ENCODE results near the gene SLC23A1. TPM values are rescaled to one million over a fixed set of nuclear protein-coding genes. Genes with fewer than 3 reads are reported as not detected.
"Not testable (repeated sequence)": the region's sequence is repeated elsewhere in the genome, so short reads cannot be mapped to it uniquely, and the experiment has no call there.

Gene SLC23A1
- total RNA-seq, 2 donors from 2014 or later: 0.95 to 1.6 TPM

GRCh38 chr5:139377226-139377625 lies 5.9 kb downstream of the SLC23A1 start:
- no peaks in the 10 kb centered on the region for H3K27me3 Mint-ChIP-seq
- H3K27ac Mint-ChIP-seq: peak overlapping the region; percentile 59
- H3K36me3 Mint-ChIP-seq (ENCODE audit: low read depth): peaks cover 18% of the 10 kb centered on the region
- peak; percentile 19 for ATAC-seq (replicated peaks)
- no peaks in the 10 kb centered on the region for H3K9me3 Mint-ChIP-seq
- H3K4me1 Mint-ChIP-seq: peaks cover 1% of the 10 kb centered on the region
- H3K4me3 Mint-ChIP-seq: no peak overlapping the region

- no peak for ATAC-seq (replicated peaks)
- Mint-ChIP-seq H3K4me3 (no peak overlapping the region), H3K9me3 (no peaks in the 10 kb centered on the region), H3K4me1 (peaks cover 8% of the 10 kb centered on the region), H3K36me3 (ENCODE audit: low read depth) (peaks cover 26% of the 10 kb centered on the region), H3K27me3 (no peaks in the 10 kb centered on the region), H3K27ac (no peak overlapping the region)
Observed at GRCh38 chr5:139376364-139376763, 6.7 kb downstream of the SLC23A1 start.

- Mint-ChIP-seq H3K27me3 (no peaks in the 10 kb centered on the region), H3K36me3 (ENCODE audit: low read depth) (peaks cover 37% of the 10 kb centered on the region), H3K4me1 (peaks cover 12% of the 10 kb centered on the region), H3K9me3 (no peaks in the 10 kb centered on the region), H3K27ac (no peak overlapping the region), H3K4me3 (no peak overlapping the region)
- peak; percentile 6 for ATAC-seq (replicated peaks)
Observed at GRCh38 chr5:139374909-139375308, 8.2 kb downstream of the SLC23A1 start.

GRCh38 chr5:139371482-139372435 lies 11.3 kb downstream of the SLC23A1 start:
- Mint-ChIP-seq H3K27ac (peak overlapping the region; percentile 69), H3K27me3 (no peaks in the 10 kb centered on the region)
- ATAC-seq (replicated peaks): peak; percentile 73

GRCh38 chr5:139369181-139369580 lies 13.9 kb downstream of the SLC23A1 start:
- H3K4me1 Mint-ChIP-seq: peaks cover 12% of the 10 kb centered on the region
- peaks cover 92% of the 10 kb centered on the region for H3K36me3 Mint-ChIP-seq (ENCODE audit: low read depth)
- no peak for ATAC-seq (replicated peaks)
- H3K9me3 Mint-ChIP-seq: no peaks in the 10 kb centered on the region
- no peak overlapping the region for H3K27ac Mint-ChIP-seq
- H3K4me3 Mint-ChIP-seq: no peak overlapping the region
- H3K27me3 Mint-ChIP-seq: no peaks in the 10 kb centered on the region

More at GRCh38 chr5:139371482-139372435, 11.3 kb downstream of the SLC23A1 start:
- H3K36me3 Mint-ChIP-seq (ENCODE audit: low read depth): peaks cover 66% of the 10 kb centered on the region
- peak overlapping the region; percentile 30 for H3K4me3 Mint-ChIP-seq
- H3K4me1 Mint-ChIP-seq: peaks cover 12% of the 10 kb centered on the region
- no peaks in the 10 kb centered on the region for H3K9me3 Mint-ChIP-seq

GRCh38 chr5:139368613-139369012 lies 14.5 kb downstream of the SLC23A1 start:
- no peaks in the 10 kb centered on the region for H3K27me3 Mint-ChIP-seq
- no peak for ATAC-seq (replicated peaks)
- H3K9me3 Mint-ChIP-seq: no peaks in the 10 kb centered on the region
- no peak overlapping the region for H3K27ac Mint-ChIP-seq
- no peak overlapping the region for H3K4me3 Mint-ChIP-seq
- H3K4me1 Mint-ChIP-seq: peaks cover 12% of the 10 kb centered on the region
- H3K36me3 Mint-ChIP-seq (ENCODE audit: low read depth): peaks cover 92% of the 10 kb centered on the region

GRCh38 chr5:139364466-139364865 lies 18.6 kb downstream of the SLC23A1 start:
- Mint-ChIP-seq H3K4me1 (no peaks in the 10 kb centered on the region), H3K4me3 (no peak overlapping the region), H3K36me3 (ENCODE audit: low read depth) (peaks cover 90% of the 10 kb centered on the region), H3K9me3 (no peaks in the 10 kb centered on the region), H3K27me3 (no peaks in the 10 kb centered on the region), H3K27ac (peak overlapping the region; percentile 63)
- no peak for ATAC-seq (replicated peaks)

GRCh38 chr5:139363937-139364336 lies 19.2 kb downstream of the SLC23A1 start:
- ATAC-seq (replicated peaks): no peak
- H3K4me1 Mint-ChIP-seq: no peaks in the 10 kb centered on the region
- no peak overlapping the region for H3K4me3 Mint-ChIP-seq
- H3K27ac Mint-ChIP-seq: peak overlapping the region; percentile 63
- peaks cover 89% of the 10 kb centered on the region for H3K36me3 Mint-ChIP-seq (ENCODE audit: low read depth)
- no peaks in the 10 kb centered on the region for H3K27me3 Mint-ChIP-seq
- H3K9me3 Mint-ChIP-seq: no peaks in the 10 kb centered on the region

GRCh38 chr5:139361835-139362429 lies 21.2 kb downstream of the SLC23A1 start:
- H3K36me3 Mint-ChIP-seq (ENCODE audit: low read depth): peaks cover 88% of the 10 kb centered on the region
- ATAC-seq (replicated peaks): peak; percentile 26
- no peaks in the 10 kb centered on the region for H3K27me3 Mint-ChIP-seq
- H3K9me3 Mint-ChIP-seq: no peaks in the 10 kb centered on the region
- H3K27ac Mint-ChIP-seq: peak overlapping the region; percentile 33
- H3K4me1 Mint-ChIP-seq: peaks cover 13% of the 10 kb centered on the region
- H3K4me3 Mint-ChIP-seq: no peak overlapping the region

GRCh38 chr5:139360384-139360783 lies 22.7 kb downstream of the SLC23A1 start:
- H3K4me3 Mint-ChIP-seq: no peak overlapping the region
- H3K27me3 Mint-ChIP-seq: no peaks in the 10 kb centered on the region
- peaks cover 13% of the 10 kb centered on the region for H3K4me1 Mint-ChIP-seq
- peaks cover 88% of the 10 kb centered on the region for H3K36me3 Mint-ChIP-seq (ENCODE audit: low read depth)
- no peak overlapping the region for H3K27ac Mint-ChIP-seq
- no peaks in the 10 kb centered on the region for H3K9me3 Mint-ChIP-seq
- no peak for ATAC-seq (replicated peaks)

GRCh38 chr5:139358064-139358463 lies 25.0 kb downstream of the SLC23A1 start:
- Mint-ChIP-seq H3K4me3 (no peak overlapping the region), H3K4me1 (peaks cover 18% of the 10 kb centered on the region), H3K9me3 (no peaks in the 10 kb centered on the region), H3K36me3 (ENCODE audit: low read depth) (peaks cover 84% of the 10 kb centered on the region), H3K27me3 (no peaks in the 10 kb centered on the region), H3K27ac (no peak overlapping the region)
- no peak for ATAC-seq (replicated peaks)

GRCh38 chr5:139355900-139356299 lies 27.2 kb downstream of the SLC23A1 start:
- H3K4me3 Mint-ChIP-seq; ATAC-seq (replicated peaks); H3K27me3 Mint-ChIP-seq; H3K27ac Mint-ChIP-seq; H3K9me3 Mint-ChIP-seq: not testable (repeated sequence)
- Mint-ChIP-seq H3K36me3 (ENCODE audit: low read depth) (peaks cover 85% of the 10 kb centered on the region), H3K4me1 (peaks cover 18% of the 10 kb centered on the region)

GRCh38 chr5:139354186-139354585 lies 28.9 kb downstream of the SLC23A1 start:
- Mint-ChIP-seq H3K4me3 (no peak overlapping the region), H3K27ac (no peak overlapping the region), H3K36me3 (ENCODE audit: low read depth) (peaks cover 81% of the 10 kb centered on the region), H3K4me1 (peaks cover 18% of the 10 kb centered on the region), H3K27me3 (no peaks in the 10 kb centered on the region), H3K9me3 (no peaks in the 10 kb centered on the region)
- no peak for ATAC-seq (replicated peaks)

- H3K27ac Mint-ChIP-seq; H3K27me3 Mint-ChIP-seq; H3K9me3 Mint-ChIP-seq; ATAC-seq (replicated peaks); H3K4me3 Mint-ChIP-seq: not testable (repeated sequence)
- Mint-ChIP-seq H3K4me1 (peaks cover 18% of the 10 kb centered on the region), H3K36me3 (ENCODE audit: low read depth) (peaks cover 81% of the 10 kb centered on the region)
Observed at GRCh38 chr5:139347863-139348262, 35.2 kb downstream of the SLC23A1 start.

- not testable (repeated sequence) for H3K9me3 Mint-ChIP-seq; H3K27me3 Mint-ChIP-seq; ATAC-seq (replicated peaks); H3K27ac Mint-ChIP-seq
- Mint-ChIP-seq H3K4me3 (peak overlapping the region; percentile 100), H3K4me1 (peaks cover 28% of the 10 kb centered on the region), H3K36me3 (ENCODE audit: low read depth) (peaks cover 82% of the 10 kb centered on the region)
Observed at GRCh38 chr5:139345442-139345841, 37.7 kb downstream of the SLC23A1 start.

Measured in activated T-helper 17 cell treated with anti-CD3 and anti-CD28 coated beads, Interleukin-2, amount 50 U/mL, for 72 hours (primary cell).